ENCODE data around the gene MGST3.

DNA sequence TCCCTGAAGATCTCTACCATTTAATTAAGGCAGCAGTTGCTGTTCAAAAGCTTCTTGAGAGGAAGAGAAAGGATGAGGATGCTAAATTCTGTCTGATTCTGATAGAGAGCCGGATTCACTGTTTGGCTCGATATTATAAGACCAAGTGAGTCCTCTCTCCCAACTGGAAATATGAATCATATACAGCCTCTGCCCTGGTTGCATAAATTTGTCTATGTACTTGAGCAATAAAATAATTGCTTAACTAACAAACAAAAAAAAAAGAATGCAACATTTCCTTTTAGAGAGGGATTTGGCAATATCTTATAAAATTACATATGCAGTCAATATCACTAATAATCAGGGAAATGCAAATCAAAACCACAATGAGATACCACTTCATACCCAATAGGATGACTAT is 40.5 kb downstream of the MGST3 start:
- TF ChIP-seq, protein P1, sequence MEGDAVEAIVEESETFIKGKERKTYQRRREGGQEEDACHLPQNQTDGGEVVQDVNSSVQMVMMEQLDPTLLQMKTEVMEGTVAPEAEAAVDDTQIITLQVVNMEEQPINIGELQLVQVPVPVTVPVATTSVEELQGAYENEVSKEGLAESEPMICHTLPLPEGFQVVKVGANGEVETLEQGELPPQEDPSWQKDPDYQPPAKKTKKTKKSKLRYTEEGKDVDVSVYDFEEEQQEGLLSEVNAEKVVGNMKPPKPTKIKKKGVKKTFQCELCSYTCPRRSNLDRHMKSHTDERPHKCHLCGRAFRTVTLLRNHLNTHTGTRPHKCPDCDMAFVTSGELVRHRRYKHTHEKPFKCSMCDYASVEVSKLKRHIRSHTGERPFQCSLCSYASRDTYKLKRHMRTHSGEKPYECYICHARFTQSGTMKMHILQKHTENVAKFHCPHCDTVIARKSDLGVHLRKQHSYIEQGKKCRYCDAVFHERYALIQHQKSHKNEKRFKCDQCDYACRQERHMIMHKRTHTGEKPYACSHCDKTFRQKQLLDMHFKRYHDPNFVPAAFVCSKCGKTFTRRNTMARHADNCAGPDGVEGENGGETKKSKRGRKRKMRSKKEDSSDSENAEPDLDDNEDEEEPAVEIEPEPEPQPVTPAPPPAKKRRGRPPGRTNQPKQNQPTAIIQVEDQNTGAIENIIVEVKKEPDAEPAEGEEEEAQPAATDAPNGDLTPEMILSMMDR (conservative IDR thresholded peaks at IDR 0.05; ENCODE audit: low read length), result no peak
- TF ChIP-seq EZH2phosphoT487 (IDR thresholded peaks at IDR 0.05; ENCODE audit: borderline replicate concordance), result no peak
